ENCODE data around the gene CARMIL1.

DNA sequence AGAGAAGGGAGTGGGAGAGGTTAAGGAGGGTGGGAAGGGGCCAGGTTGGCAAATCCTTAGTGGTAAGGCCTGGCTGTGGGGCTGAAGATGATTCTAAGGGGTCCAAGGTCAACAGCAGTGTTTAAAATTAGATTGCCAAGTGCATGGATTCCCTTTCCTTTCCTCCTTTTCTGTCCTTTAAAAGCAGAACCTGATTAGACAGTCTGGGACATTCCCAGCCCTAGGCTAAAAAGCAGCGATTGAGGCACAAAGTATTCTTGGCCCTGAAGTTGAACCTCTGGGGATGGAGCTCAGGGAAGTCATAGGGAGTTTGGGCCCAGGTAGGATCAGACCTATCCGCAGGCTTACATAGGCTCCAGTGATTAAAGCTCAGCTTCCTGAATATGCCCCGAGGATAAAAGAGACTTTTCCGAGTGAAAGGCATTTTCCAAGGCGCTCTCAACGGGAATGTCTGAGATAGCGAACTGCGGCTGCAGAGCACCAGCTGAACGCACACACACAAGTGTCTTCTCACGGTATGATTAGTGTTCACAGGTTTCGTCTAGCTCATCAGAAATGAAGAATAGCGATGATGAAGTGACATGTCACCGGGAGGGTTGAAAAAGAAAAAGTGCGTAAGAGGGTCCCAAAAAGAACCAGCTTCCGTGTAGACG, 787 bp upstream of the CARMIL1 start:
- TF ChIP-seq POLR2A (IDR thresholded peaks at IDR 0.05) = no peak
- no peak for TF ChIP-seq CTCF (IDR thresholded peaks at IDR 0.05)
